ENCODE results near the gene RTN4IP1. TPM values are rescaled to one million over a fixed set of nuclear protein-coding genes. Genes with fewer than 3 reads are reported as not detected.

The RTN4IP1 gene
- polyA plus RNA-seq, 1 of the 3 experiments (the other 2 are of a cell fraction), result 4.3 TPM

GRCh38 chr6:106534564-106534982 is 94.7 kb downstream of the RTN4IP1 start:
- Histone ChIP-seq H2AFZ (ENCODE audit: low read depth) (no peak overlapping the region), H3K79me2 (ENCODE audit: insufficient read depth) (peaks cover 6% of the 10 kb centered on the region), H4K20me1 (ENCODE audit: insufficient read depth) (no peaks in the 10 kb centered on the region), H3K4me2 (no peak overlapping the region), H3F3A (replicated peaks; ENCODE audit: insufficient read depth) (peaks cover 37% of the 10 kb centered on the region), H3K4me3 (ENCODE audit: low read depth in 2 of 2, low read length in 1 of 2) (no peak overlapping the region), H3K36me3 (replicated peaks in 1 of 2; ENCODE audit: control insufficient read depth in 1 of 2, insufficient read depth in 2 of 2, low read length in 1 of 2) (peaks cover 7 to 34% of the 10 kb centered on the region in 2 experiments), H3K9me3 (no peaks in the 10 kb centered on the region), H3K27ac (ENCODE audit: low read depth in 2 of 2, low read length in 1 of 2) (peak overlapping the region in 1 of 2 experiments; percentile 93; a peak in 3 of 4 replicates), H3K9ac (no peak overlapping the region), H3K27me3 (ENCODE audit: insufficient read depth) (no peaks in the 10 kb centered on the region), H3K9me2 (no peaks in the 10 kb centered on the region), H3K4me1 (ENCODE audit: control insufficient read depth in 1 of 2, insufficient read depth in 2 of 2, low read depth in 1 of 2, low read length in 1 of 2) (peaks cover 0 to 29% of the 10 kb centered on the region in 2 experiments)
- TF ChIP-seq RFX5 (IDR thresholded peaks at IDR 0.05; ENCODE audit: low read length) (no peak), EP300 (IDR thresholded peaks at IDR 0.05; ENCODE audit: borderline replicate concordance in 1 of 2, low read depth in 1 of 2, low read length in 1 of 2) (no peak), GATA2 (CRISPR knock-in tag; IDR thresholded peaks at IDR 0.05) (no peak), NRF1 (IDR thresholded peaks at IDR 0.05; ENCODE audit: low read depth, low read length) (no peak)
- TF ChIP-seq, protein P1, sequence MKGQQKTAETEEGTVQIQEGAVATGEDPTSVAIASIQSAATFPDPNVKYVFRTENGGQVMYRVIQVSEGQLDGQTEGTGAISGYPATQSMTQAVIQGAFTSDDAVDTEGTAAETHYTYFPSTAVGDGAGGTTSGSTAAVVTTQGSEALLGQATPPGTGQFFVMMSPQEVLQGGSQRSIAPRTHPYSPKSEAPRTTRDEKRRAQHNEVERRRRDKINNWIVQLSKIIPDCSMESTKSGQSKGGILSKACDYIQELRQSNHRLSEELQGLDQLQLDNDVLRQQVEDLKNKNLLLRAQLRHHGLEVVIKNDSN (IDR thresholded peaks at IDR 0.05; ENCODE audit: borderline replicate concordance, low read depth), result no peak
- TF ChIP-seq, protein P2, sequence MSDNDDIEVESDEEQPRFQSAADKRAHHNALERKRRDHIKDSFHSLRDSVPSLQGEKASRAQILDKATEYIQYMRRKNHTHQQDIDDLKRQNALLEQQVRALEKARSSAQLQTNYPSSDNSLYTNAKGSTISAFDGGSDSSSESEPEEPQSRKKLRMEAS (IDR thresholded peaks at IDR 0.05; ENCODE audit: low read depth), result no peak
- TF ChIP-seq, protein P3, sequence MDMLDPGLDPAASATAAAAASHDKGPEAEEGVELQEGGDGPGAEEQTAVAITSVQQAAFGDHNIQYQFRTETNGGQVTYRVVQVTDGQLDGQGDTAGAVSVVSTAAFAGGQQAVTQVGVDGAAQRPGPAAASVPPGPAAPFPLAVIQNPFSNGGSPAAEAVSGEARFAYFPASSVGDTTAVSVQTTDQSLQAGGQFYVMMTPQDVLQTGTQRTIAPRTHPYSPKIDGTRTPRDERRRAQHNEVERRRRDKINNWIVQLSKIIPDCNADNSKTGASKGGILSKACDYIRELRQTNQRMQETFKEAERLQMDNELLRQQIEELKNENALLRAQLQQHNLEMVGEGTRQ (IDR thresholded peaks at IDR 0.05; ENCODE audit: borderline replicate concordance, low read depth, low read length), result no peak
- POLR2A ChIA-PET, result no interaction called here
- CTCF ChIA-PET, result no interaction called here
- no peak for DNase-seq
- WGBS (ENCODE audit: low lambda C conversion rate), result 39% methylated on average over 2 of the region's 2 CpGs

- Histone ChIP-seq H3K9me3 (no peaks in the 10 kb centered on the region), H3F3A (replicated peaks; ENCODE audit: insufficient read depth) (peaks cover 42% of the 10 kb centered on the region), H4K20me1 (ENCODE audit: insufficient read depth) (no peaks in the 10 kb centered on the region), H3K27me3 (ENCODE audit: insufficient read depth) (no peaks in the 10 kb centered on the region), H3K27ac (ENCODE audit: low read depth in 2 of 2, low read length in 1 of 2) (peak overlapping the region; percentile 50 to 93; a peak in 3 of 4 replicates), H3K4me3 (ENCODE audit: low read depth in 2 of 2, low read length in 1 of 2) (no peak overlapping the region), H3K4me1 (ENCODE audit: control insufficient read depth in 1 of 2, insufficient read depth in 2 of 2, low read depth in 1 of 2, low read length in 1 of 2) (peaks cover 0 to 34% of the 10 kb centered on the region in 2 experiments), H3K36me3 (replicated peaks in 1 of 2; ENCODE audit: control insufficient read depth in 1 of 2, insufficient read depth in 2 of 2, low read length in 1 of 2) (peaks cover 7 to 40% of the 10 kb centered on the region in 2 experiments), H3K9me2 (no peaks in the 10 kb centered on the region), H3K79me2 (ENCODE audit: insufficient read depth) (peaks cover 10% of the 10 kb centered on the region), H2AFZ (ENCODE audit: low read depth) (no peak overlapping the region), H3K9ac (no peak overlapping the region), H3K4me2 (no peak overlapping the region)
- no peak for DNase-seq
- WGBS (ENCODE audit: low lambda C conversion rate), result 0% methylated on average over 1 of the region's 1 CpG
- TF ChIP-seq PBX3 (IDR thresholded peaks at IDR 0.05) (peak; percentile 56), SIN3A (IDR thresholded peaks at IDR 0.05; ENCODE audit: borderline replicate concordance, low read depth, low read length) (no peak), TCF12 (IDR thresholded peaks at IDR 0.05) (peak; percentile 25; the same call in 1 of the 2 replicates), JUND (IDR thresholded peaks at IDR 0.05) (peak; percentile 32; the same call in 1 of the 2 replicates)
- TF ChIP-seq, protein P2 (IDR thresholded peaks at IDR 0.05; ENCODE audit: low read depth), result 0 out of 2 replicates have a peak, but pooled peaks have one; percentile 14
- ChIA-PET CTCF (no interaction called here), POLR2A (no interaction called here)
Observed at GRCh38 chr6:106534004-106534403, 95.3 kb downstream of the RTN4IP1 start.

Data from SK-N-SH (cell line).